HFF-Myc (cell line): ENCODE results near the gene LIPC.

Experiments used
- DNase-seq: peaks from one replicate; pipeline ENCODE4 v3.0.0-alpha.2; 2011; ENCODE audit warnings: low read depth; ENCODE audit errors: extremely low read depth
- H3K4me3 ChIP-seq: replicated peaks from 2 replicates; pipeline ENCODE4 v1.5.1; 2011; ENCODE audit warnings: low read depth, mild to moderate bottlenecking, control low read depth, low read length
- CTCF ChIP-seq: IDR thresholded peaks from 2 replicates; pipeline ENCODE4 v1.5.1; 2012; ENCODE audit warnings: mild to moderate bottlenecking, low read depth, low read length, control low read depth; ENCODE audit errors: missing control alignments

Gene LIPC

DNA sequence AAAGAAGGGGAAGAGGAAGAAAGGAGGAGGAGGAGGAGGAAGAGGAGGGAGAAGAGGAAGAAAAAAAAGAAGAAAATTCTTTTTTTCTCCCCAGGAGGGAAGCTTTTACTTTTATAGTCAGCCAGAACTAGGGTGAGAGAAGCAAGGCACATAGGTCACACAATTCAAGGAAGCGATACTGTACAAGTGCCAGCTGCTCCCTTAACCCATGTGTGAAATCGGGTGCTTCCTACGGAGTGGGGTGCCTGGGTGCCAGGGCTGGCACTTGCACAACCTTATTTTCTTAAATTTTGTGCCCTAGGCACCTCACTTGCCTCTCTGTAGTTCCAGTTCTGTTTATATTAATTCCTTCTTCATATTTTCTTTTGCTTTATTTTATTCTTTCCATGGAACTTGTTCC is 150.4 kb downstream of the LIPC start:
- no peak for TF ChIP-seq CTCF
- DNase-seq: no peak
- H3K4me3 ChIP-seq: no peak overlapping the region

GRCh38 chr15:58583171-58583908 is 151.5 kb downstream of the LIPC start:
- TF ChIP-seq CTCF: no peak
- no peak overlapping the region for H3K4me3 ChIP-seq
- DNase-seq: no peak

DNA sequence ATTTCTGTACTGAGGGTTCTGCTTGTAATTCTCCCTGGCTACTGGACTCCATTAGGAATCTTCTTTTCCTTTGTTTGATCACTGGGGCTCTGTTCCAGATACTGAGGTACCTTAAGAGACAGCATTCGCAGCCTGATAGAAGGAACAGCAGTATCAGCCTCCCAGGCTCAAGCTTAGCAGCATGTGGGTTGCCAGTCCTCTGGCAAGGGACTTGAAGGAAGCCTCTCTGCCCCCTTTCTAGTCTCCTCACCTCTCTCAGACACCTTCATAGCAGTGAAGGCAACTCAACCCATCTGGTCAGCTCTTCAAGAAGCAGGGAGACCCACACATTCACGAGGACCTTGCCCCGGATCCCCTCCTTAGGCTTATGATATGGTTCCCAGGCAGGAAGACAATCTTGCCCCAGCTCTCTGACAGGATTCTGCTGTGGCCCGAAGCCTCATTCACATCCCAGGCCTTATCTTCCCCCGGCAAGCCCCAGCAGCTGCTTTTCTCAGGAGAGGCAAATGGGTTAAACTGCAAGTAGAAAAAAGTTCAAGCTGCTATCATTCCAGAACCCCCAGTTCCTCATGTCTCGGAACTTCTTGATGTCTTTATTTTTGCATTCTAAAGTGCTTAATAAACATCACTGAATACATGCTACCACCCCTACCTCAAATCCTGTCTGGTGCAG is 153.1 kb downstream of the LIPC start:
- no peak for DNase-seq
- H3K4me3 ChIP-seq: no peak overlapping the region
- TF ChIP-seq CTCF: no peak

DNA sequence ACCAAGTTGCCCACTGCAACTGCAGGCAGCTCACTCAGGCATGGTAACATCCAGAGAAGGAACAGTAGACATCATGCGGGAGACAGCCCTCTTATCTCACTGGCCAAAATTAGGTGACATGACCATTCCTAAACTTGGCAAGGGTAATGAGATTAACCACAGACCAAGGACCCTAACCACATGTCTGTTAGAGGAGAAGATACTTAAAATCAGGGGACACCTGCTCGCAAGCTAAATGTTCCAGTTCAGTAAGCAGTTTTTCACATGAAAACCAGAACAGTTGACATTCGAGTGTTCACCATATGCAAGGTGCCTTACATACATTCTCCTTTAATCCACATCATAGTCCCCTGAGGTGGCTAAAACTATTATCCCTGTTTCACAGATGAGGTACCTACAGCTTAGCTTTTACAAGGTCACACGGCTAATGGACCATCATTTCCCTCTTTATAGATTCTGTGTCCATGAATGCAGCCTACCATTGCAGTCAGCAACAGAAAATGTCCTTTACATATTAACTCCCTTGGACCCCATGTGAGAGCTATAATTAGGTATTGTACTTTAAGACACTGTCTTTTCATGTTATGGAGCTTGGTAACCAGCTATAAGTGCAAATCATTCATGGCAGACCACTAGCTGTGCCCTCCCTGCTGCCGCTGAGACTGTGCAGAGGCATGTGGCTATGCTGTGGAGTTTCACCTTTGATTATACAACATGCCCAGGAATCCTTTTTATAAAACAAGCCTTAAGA is 154.1 kb downstream of the LIPC start:
- no peak for DNase-seq
- TF ChIP-seq CTCF: no peak
- H3K4me3 ChIP-seq: no peak overlapping the region

DNA sequence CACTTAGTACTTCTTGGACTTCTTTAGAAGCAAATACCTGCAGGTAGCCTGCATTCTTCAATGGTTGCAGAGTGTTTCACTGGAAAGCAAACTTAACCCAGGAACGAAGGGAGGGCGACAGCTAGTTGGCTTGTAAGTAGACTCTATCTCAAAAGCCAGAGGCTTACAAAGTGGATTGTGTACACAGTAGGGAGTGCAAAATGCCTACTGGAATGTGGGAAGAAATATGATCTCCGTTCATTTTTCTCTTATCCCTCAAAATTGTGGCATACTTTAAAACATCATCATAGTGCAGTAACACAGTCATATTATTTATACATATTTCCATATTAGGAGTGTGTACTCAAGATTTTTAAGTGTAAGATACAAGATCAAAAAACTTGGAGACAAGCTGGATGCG is 155.7 kb downstream of the LIPC start:
- no peak for TF ChIP-seq CTCF
- H3K4me3 ChIP-seq: no peak overlapping the region
- no peak for DNase-seq

- no peak for DNase-seq
- no peak for TF ChIP-seq CTCF
- no peak overlapping the region for H3K4me3 ChIP-seq
These were observed 156.3 kb downstream of the LIPC start for GRCh38 chr15:58588096-58588495.
